ENCODE measurements around the gene C1orf232.
A peak's percentile ranks its signal among the peaks of the same experiment; 100 is the strongest.

Gene C1orf232

GRCh38 chr1:26168410-26169197 lies at the start of gene C1orf232:
Gene C1orf232, minus strand, starts transcription at chr1:26168963. Its CDS starts 464 bp downstream, at chr1:26168499.
- DNase-seq = peak in 10 of 51 donors; percentile 8 to 30 (median 16)

DNA sequence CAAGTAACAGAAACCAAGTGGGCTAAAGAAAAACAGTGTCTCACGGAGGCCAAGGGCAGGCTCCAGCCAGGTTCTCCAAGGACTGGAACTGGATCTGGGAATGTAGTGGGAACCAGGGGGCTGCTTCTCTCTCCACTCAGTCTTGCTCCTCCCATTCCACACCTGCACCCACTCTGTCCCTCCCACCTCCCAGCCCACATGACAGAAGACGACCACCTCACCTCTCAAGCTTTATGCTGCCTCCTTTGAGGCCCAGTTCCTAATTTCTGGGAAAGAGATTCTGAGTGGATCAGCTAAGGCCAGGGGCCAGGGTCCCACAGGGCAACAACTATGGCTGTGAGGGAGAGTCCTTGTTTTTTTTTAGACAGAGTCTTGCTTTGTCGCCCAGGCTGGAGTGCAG lies 46.5 kb upstream of the C1orf232 start:
- DNase-seq = no peak

DNA sequence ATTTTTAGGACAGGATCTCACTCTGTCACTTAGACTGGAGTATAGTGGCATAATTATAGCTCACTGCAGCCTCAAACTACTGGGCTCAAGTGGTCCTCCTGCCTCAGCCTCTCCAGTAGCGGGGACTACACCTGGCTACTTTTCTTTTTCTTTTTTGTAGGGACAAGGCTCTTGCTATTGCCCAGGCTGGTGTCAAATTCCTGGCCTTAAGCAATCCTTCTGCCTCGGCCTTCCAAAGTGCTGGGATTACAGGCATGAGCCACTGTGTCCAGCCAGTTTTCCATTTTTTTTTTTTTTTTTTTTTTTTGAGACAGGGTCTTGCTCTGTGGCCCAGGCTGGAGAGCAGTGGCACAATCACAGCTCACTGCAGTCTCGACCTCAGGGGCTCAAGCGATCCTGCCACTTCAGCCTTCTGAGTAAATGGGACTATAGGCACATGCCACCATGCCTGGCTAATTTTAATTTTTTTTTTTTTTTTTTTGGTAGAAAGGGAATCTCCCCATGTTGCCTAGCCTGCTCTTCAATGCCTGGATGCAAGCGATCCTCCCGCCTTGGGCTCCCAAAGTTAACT lies 44.7 kb upstream of the C1orf232 start:
- no peak for DNase-seq

GRCh38 chr1:26212726-26213125 lies 44.0 kb upstream of the C1orf232 start:
- DNase-seq = no peak

- no peak for DNase-seq
These were observed 41.5 kb upstream of the C1orf232 start for GRCh38 chr1:26210147-26210870.

- DNase-seq = no peak
These were observed 35.0 kb upstream of the C1orf232 start for GRCh38 chr1:26203642-26204318.

DNA sequence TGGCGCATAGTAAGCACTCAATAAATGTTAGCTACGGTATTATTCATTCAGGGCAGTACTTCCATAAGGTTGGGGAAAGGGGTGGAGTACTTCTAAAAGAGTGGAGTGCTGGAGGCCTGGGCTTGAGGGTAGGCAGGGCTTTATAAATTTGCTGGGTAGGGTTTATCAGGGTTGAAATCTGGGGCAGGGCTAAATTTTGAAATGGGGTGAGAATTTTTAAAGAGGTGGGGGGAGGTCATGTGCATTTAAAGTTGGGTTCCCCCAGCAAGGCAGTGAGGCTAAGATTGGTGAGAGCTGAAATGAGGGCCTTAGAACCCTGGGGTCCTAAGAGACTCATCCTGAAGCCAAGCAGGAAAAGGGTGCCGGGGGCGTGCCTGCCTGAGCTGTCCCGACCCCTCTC lies 31.6 kb upstream of the C1orf232 start:
- no peak for DNase-seq

DNA sequence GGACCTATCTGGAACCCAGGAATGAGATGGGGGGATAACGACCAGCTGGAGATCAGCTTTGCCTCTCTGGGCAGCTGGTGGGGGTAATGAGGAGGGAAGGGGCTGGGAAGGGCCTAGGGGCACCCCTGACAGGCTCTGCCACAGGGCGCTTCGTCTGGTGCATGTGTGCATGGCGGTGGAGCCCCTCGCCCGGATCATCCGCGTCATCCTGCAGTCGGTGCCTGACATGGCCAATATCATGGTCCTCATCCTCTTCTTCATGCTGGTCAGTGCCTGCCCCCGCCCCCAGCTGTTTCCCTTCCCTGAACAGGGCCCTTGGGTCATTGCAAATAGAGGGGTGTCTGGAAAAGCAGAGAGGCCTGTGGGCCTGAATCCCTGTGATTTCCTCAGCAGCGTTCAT lies 29.1 kb upstream of the C1orf232 start:
- DNase-seq = no peak

GRCh38 chr1:26197301-26197700 lies 28.5 kb upstream of the C1orf232 start:
- no peak for DNase-seq

DNA sequence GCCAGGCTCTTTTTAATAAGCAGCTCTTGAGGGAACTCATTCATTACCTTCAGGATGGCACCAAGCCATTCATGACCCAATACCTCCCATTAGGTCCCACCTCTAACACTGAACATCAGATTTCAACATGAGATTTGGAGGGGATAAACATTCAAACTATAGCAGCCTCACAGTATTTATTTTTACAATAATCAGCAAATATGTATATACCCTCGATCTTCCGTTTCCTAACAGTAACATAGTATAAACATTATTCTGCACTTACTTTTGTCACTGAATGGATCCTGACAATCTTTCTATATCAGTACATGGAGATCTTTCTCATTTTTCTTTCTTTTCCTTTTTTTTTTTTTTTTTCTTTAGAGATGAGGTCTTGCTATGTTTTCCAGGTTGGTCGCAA lies 27.0 kb upstream of the C1orf232 start:
- DNase-seq = no peak

DNA sequence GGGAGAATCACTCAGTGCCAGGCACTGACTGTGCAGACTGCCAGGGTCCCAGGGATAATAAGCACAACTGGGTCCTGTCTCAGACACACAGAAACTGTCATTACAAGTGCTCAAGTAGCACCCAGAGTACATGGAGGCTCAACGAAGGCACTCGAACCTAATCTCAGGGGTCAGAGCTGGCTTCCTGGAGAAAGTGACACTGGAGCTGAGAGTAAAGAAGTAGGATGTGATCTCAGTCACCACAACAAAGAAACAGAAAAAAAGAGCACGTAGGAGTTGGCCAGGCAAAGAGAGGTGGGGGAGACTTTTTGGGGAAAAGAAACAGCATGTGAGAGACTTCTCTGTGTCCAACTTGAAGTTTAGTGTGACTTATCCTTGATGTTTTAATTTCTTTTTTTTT lies 23.0 kb upstream of the C1orf232 start:
- no peak for DNase-seq

DNA sequence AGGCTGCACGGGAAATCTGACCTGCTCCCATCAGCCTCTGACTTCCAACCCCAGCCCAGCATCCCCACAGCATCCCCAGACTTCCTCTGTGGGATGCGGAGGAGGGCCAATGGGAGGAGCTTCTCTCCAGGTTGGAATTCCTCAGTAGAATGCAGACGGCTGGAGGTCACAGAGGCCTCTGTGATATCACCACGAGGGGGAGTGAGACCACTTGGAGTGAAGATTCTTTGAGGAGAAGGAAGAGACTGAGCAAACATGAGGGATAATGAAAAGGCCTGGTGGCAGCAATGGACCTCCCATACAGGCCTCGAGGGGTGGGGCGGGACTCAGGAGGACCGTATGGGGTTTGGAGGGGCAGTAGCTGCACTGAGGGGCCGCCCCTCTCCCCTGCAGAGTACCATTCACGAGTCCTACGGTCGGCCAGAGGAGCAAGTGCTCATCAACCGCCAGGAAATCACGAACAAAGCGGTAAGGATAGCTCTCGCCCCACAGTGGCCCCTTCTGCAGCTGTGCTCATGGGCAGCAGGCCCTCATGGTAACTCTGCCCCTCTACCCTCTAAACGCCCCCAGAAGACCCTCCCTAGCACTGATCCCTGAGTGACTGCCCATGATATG lies 21.7 kb upstream of the C1orf232 start, which contains the start of gene CATSPER4:
CATSPER4 (plus strand) TSS at position 230 of the 615 bp plus-strand sequence; CDS start at position 256, 26 bp downstream.
- DNase-seq = peak in 2 of 51 donors; percentile 5 to 6

- no peak for DNase-seq
These were observed 21.1 kb upstream of the C1orf232 start for GRCh38 chr1:26189751-26190275.

- no peak for DNase-seq
These were observed 20.6 kb upstream of the C1orf232 start for GRCh38 chr1:26189331-26189730.

GRCh38 chr1:26188477-26188876 lies 19.7 kb upstream of the C1orf232 start:
- DNase-seq = no peak

DNA sequence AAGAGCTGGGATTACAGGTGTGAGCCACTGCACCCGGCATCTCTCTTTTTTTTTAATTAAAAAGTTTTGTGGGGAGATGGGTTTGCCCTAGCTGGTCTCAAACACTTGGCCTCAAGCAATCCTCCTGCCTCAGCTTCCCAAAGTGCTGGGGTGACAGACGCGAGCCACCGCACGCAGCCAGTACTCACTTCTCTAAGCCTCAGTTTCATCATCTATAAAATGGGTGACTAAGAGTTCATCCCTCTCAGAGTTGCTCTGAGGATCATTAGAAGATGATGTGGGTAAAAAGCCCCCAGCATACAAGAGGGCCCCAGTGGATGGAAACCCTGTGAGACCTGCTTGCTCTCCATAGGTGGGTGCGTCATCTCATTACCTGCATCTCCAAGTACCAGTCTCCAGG lies 19.1 kb upstream of the C1orf232 start:
- DNase-seq = no peak

DNA sequence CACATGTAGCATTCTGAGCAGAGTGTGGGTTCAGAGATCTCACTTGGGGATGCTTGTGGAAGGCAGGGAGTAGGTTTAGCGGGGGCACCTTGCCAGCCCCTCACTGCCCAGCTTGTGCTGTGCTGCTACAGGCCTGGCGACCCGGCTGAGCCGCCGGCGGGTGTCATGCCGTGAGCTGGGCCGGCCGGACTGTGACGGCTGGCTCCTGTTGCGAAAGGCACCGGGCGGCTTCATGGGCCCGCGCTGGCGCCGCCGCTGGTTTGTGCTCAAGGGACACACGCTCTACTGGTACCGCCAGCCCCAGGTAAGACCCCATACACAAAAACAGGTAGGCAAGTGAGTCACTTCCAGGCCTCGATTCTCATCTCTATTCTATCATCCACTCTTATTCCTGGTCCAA lies 16.1 kb upstream of the C1orf232 start:
- DNase-seq = no peak

GRCh38 chr1:26184086-26184485 lies 15.3 kb upstream of the C1orf232 start:
- DNase-seq = no peak

DNA sequence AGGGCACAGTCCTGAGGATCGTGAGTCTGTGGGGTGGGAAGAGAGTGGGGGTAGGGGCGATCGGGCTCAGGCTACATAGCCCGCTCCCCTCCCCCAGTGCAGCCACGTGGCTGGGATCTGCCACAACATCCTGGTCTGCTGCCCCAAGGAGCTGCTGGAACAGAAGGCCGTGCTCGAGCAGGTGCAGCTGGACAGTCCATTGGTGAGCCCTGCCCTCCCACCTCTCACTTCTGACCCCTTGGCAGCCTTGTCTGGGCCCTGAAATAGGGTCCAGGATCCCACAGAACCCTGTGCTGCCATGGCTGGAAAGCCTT lies 13.6 kb upstream of the C1orf232 start:
- DNase-seq = no peak

GRCh38 chr1:26181586-26182382 lies 13.0 kb upstream of the C1orf232 start:
- DNase-seq = no peak
